K562 (cell line): ENCODE data around the gene IL15. TPM values are rescaled to one million over a fixed set of nuclear protein-coding genes. Genes with fewer than 3 reads are reported as not detected.

Source experiments
- ATAC-seq: fragments of 200-7000 bp; cut with Tn5 transposase; 3 replicates; pipeline ENCODE4 v1.9.1; 2020; ENCODE audit warnings: moderate library complexity
- BruUV-seq: library from RNA; stranded (reverse); fragments of 400-500 nt; replicated peaks from 2 replicates; lab custom pipeline; 2021; lab: Mats Ljungman, UMichigan
- CTCF ChIA-PET: fragments of 300-600 bp; formaldehyde crosslinking; extraction: SDS; loops from one replicate; lab custom pipeline; 2021; ENCODE audit warnings: low intra/inter-chr PET ratio; lab: Yijun Ruan, JAX
- POLR2A ChIA-PET: fragments of 300-600, 350-650 bp; sonication (Branson Sonifier 250); formaldehyde crosslinking; extraction: SDS; loops from one replicate; lab custom pipeline; 2021; ENCODE audit warnings: antibody characterized with exemption, inconsistent platforms; lab: Yijun Ruan, JAX
- DNase-seq, 4 experiments: peaks; one replicate each; pipeline versions ENCODE4 v3.0.0 to v3.0.0-alpha.2; 2011 to 2018; ENCODE audit warnings: low spot score in 3 of 4, mixed read lengths in 3 of 4; ENCODE audit errors: extremely low read depth in 1 of 4
- FAIRE-seq: peaks from 2 replicates; lab custom pipeline; 2011; peaks lifted over from hg19 to GRCh38; lab: Jason Lieb, UNC
- H2AFZ ChIP-seq: 2 replicates; pipeline ENCODE4 v1.6.0; 2011; ENCODE audit warnings: low read depth, low read length, control low read depth, inconsistent platforms
- H3K27ac ChIP-seq: fragments of 200-600 bp; 3 replicates; pipeline ENCODE4 v1.8.0; 2011; ENCODE audit warnings: low read depth, mild to moderate bottlenecking, control low read depth, inconsistent platforms, low read length, moderate library complexity, mixed read lengths; ENCODE audit errors: extremely low read depth
- H3K27me3 ChIP-seq, 2 experiments: fragments of 300-600 bp in 1 of 2; 2 replicates in 1 of 2; 3 replicates in 1 of 2; pipeline versions ENCODE4 v1.6.0 to v1.8.0; 2011; ENCODE audit warnings: inconsistent platforms in 2 of 2, low read length in 2 of 2, mild to moderate bottlenecking in 1 of 2, mixed read lengths in 1 of 2, moderate library complexity in 1 of 2; ENCODE audit not compliant: control insufficient read depth in 2 of 2, insufficient read depth in 2 of 2
- H3K36me3 ChIP-seq: fragments of 300-600 bp; 3 replicates; pipeline ENCODE4 v1.8.0; 2011; ENCODE audit warnings: mild to moderate bottlenecking, low read length, inconsistent platforms; ENCODE audit not compliant: control insufficient read depth, insufficient read depth
- H3K4me1 ChIP-seq, 2 experiments: fragments of 200-600 bp in 1 of 2; replicated peaks in 1 of 2; 2 replicates in 1 of 2; 3 replicates in 1 of 2; pipeline versions ENCODE4 v1.5.1 to v1.8.0; 2011; ENCODE audit warnings: inconsistent platforms in 2 of 2, low read length in 2 of 2, mild to moderate bottlenecking in 1 of 2, mixed read lengths in 1 of 2, moderate library complexity in 1 of 2; ENCODE audit not compliant: control insufficient read depth in 2 of 2, insufficient read depth in 2 of 2
- H3K4me2 ChIP-seq: 2 replicates; pipeline ENCODE4 v1.6.1; 2011; ENCODE audit warnings: low read length, control low read depth, inconsistent platforms, mixed read lengths; ENCODE audit not compliant: insufficient read depth
- H3K4me3 ChIP-seq: fragments of 200-600 bp; sonication (generic), shearing (Covaris generic); 2 replicates; pipeline ENCODE4 v1.5.1; 2016; ENCODE audit warnings: control low read depth, inconsistent platforms
- H3K79me2 ChIP-seq: fragments of 200-600 bp; 3 replicates; pipeline ENCODE4 v1.8.0; 2011; ENCODE audit warnings: low read length, inconsistent platforms; ENCODE audit not compliant: control insufficient read depth, insufficient read depth
- H3K9ac ChIP-seq, 2 experiments: 2 replicates each; pipeline versions ENCODE4 v1.6.0 to v1.6.1; 2011; ENCODE audit warnings: low read depth in 2 of 2, low read length in 2 of 2, control low read depth in 1 of 2, inconsistent platforms in 1 of 2, mild to moderate bottlenecking in 1 of 2, mixed read lengths in 1 of 2; ENCODE audit not compliant: insufficient read depth in 1 of 2
- H3K9me1 ChIP-seq: one replicate; pipeline ENCODE4 v1.6.0; 2011; ENCODE audit warnings: inconsistent platforms, mild to moderate bottlenecking, low read length, moderate library complexity; ENCODE audit not compliant: control insufficient read depth, insufficient read depth
- H3K9me3 ChIP-seq: replicated peaks from 2 replicates; pipeline ENCODE4 v1.5.1; 2011; ENCODE audit warnings: low read depth, low read length, inconsistent platforms; ENCODE audit not compliant: control insufficient read depth, insufficient read depth
- H4K20me1 ChIP-seq: replicated peaks from 2 replicates; pipeline ENCODE4 v1.6.1; 2011; ENCODE audit warnings: low read length, inconsistent platforms, mixed read lengths; ENCODE audit not compliant: control insufficient read depth, insufficient read depth
- BRD9 ChIP-seq: fragments of 450-650 bp; IDR thresholded peaks from 2 replicates; pipeline ENCODE4 v1.6.1; 2018; ENCODE audit warnings: low read depth; ENCODE audit not compliant: partially characterized antibody
- CEBPB ChIP-seq: fragments of 450-650 bp; IDR thresholded peaks from 2 replicates; pipeline ENCODE4 v1.6.1; 2016; ENCODE audit warnings: missing genetic modification characterization, missing compliant biosample characterization
- DNMT1 ChIP-seq: fragments of 450-650 bp; IDR thresholded peaks from 2 replicates; pipeline ENCODE4 v1.6.1; 2016; ENCODE audit warnings: antibody characterized with exemption, mild to moderate bottlenecking
- GABPB2 ChIP-seq: fragments of 250-450 bp; sonication (Bioruptor Pico); conservative IDR thresholded peaks from 2 replicates; pipeline ENCODE4 v1.5.1; 2021; ENCODE audit warnings: mild to moderate bottlenecking
- GTF2A2 ChIP-seq: IDR thresholded peaks from 2 replicates; pipeline ENCODE4 v1.6.1; 2016; ENCODE audit warnings: mild to moderate bottlenecking, missing genetic modification characterization, missing compliant biosample characterization
- NELFE ChIP-seq: IDR thresholded peaks from 2 replicates; pipeline ENCODE4 v1.6.1; 2011; ENCODE audit warnings: mild to moderate bottlenecking; ENCODE audit not compliant: insufficient read depth, insufficient read length
- PRMT5 ChIP-seq: sonication (generic); formaldehyde crosslinking; IDR thresholded peaks from 2 replicates; pipeline ENCODE4 v1.5.0; 2020; ENCODE audit warnings: missing genetic modification reagents
- SAFB ChIP-seq: fragments of 200-400 bp; formaldehyde crosslinking; IDR thresholded peaks from 2 replicates; pipeline ENCODE4 v1.6.1; 2017; ENCODE audit warnings: low read depth, low read length, borderline replicate concordance
- SMAD2 ChIP-seq: fragments of 150-350 bp; IDR thresholded peaks from 2 replicates; pipeline ENCODE4 v1.6.1; 2014; ENCODE audit warnings: low read depth, mild to moderate bottlenecking, low read length
- TBP ChIP-seq: optimal IDR thresholded peaks from 2 replicates; pipeline ENCODE3; 2011; ENCODE audit warnings: low read depth, low read length, improper control_type of control experiment
- TEAD2 ChIP-seq: fragments of 450-650 bp; IDR thresholded peaks from 2 replicates; pipeline ENCODE4 v1.6.1; 2016; ENCODE audit warnings: missing genetic modification characterization, control low read depth, missing compliant biosample characterization
- TOE1 ChIP-seq, 2 experiments: fragments of 450-650 bp in 1 of 2; sonication (generic) in 1 of 2; formaldehyde crosslinking in 1 of 2; IDR thresholded peaks; 2 replicates each; pipeline versions ENCODE4 v1.7.1 to v1.8.0; 2016 to 2022; ENCODE audit warnings: borderline replicate concordance in 2 of 2, mild to moderate bottlenecking in 2 of 2, antibody characterized with exemption in 1 of 2, inconsistent platforms in 1 of 2, low read depth in 1 of 2, missing genetic modification reagents in 1 of 2, moderate library complexity in 1 of 2
- ZBTB1 ChIP-seq: sonication (generic); formaldehyde crosslinking; IDR thresholded peaks from 2 replicates; pipeline ENCODE4 v1.8.1; 2023; ENCODE audit warnings: missing genetic modification reagents, low read depth, mild to moderate bottlenecking, borderline replicate concordance
- ZSCAN29 ChIP-seq: fragments of 450-650 bp; IDR thresholded peaks from 2 replicates; pipeline ENCODE4 v1.6.1; 2017
- WGBS: fragments of 100-300 bp; shearing (Covaris generic); methylation state at CpG from one replicate; pipeline ENCODE4 v1.1.6; 2016; ENCODE audit warnings: low coverage, mixed read lengths; ENCODE audit not compliant: insufficient coverage; ENCODE audit errors: missing lambda C conversion rate; 5-methylcytosine and 5-hydroxymethylcytosine counted together
- in situ Hi-C: fragments of 300-500 bp; cut with MboI; formaldehyde crosslinking; loops from 4 replicates; pipeline ENCODE4 v1.15.0; 2018; ENCODE audit warnings: inconsistent platforms, mixed read lengths
- intact Hi-C: fragments of 100-400 bp; cut with micrococcal nuclease; formaldehyde crosslinking; loops from 2 replicates; pipeline ENCODE4 v1.14.2; 2022
- polyA plus RNA-seq, 8 experiments: library from polyadenylated mRNA; depleted of rRNA in 4 of 8; stranded (reverse) in 5 of 8; unstranded in 3 of 8; fragments of >200 nt; fragmentation: Nextera tagmentation in 2 of 8; fragmentation: Illumina TruSeq in 1 of 8; extraction: Ambion mirVana in 2 of 8; extraction: Trizol in 1 of 8; gene quantifications; 2 replicates each; pipeline versions ENCODE4 v1.2.1 to v1.2.3, GENCODE V29; 2011 to 2014; ENCODE audit warnings: inconsistent platforms in 1 of 8, missing spikeins in 1 of 8
- total RNA-seq, 7 experiments: library from RNA; depleted of rRNA in 6 of 7; stranded (reverse); fragments of >200 nt in 6 of 7; fragmentation: Illumina TruSeq in 2 of 7; extraction: Trizol in 2 of 7; gene quantifications; 2 replicates each; pipeline versions ENCODE4 v1.2.1 to v1.2.3, GENCODE V29; 2011 to 2021; ENCODE audit warnings: low replicate concordance in 1 of 7
- TF ChIP-seq, protein P1 (sequence below): fragments of 450-650 bp; IDR thresholded peaks from 2 replicates; pipeline ENCODE4 v1.7.0; 2016; ENCODE audit warnings: borderline replicate concordance

The IL15 gene
- total and polyA plus RNA-seq, 9 of the 15 experiments (the other 6 are each of a cell fraction or from before 2014, with no cell fraction given) = 0.13 to 0.50 (median 0.34) TPM

DNA sequence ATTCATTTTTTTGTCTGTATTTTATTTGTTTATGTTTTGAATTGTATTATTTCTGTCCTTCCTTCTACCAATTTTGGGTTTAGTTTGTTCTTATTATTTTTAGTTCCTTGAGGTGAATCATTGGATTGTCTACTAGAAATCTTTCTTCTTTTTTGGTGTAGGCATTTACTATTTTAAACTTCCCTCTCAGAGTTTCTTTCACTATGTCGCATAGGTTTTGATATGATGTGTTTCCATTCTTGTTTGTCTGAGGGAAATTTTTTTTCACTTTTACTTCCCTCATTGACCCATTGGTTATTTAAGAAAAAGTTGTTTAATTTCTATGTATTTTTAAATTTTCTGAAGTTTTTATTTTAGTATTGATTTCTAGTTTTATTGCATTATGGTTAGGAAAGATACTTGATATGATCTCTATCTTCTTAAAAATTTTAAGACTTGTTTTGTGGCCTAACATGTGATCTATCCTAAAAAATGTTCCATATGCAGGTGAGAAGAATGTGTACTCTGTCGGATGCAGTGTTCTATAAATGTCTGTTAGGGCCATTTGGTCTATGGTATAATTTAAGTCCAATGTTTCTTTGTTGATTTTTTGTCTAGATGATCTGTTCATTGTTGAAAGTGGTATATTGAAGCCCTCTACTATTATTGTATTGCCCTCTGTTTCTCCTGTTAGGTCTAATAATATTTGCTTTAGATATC, 68.8 kb downstream of the IL15 start:
- Histone ChIP-seq H3K79me2 (no peaks in the 10 kb centered on the region), H3K4me1 (no peaks in the 10 kb centered on the region), H3K36me3 (no peaks in the 10 kb centered on the region), H2AFZ (no peak overlapping the region), H3K4me3 (no peak overlapping the region), H3K9me3 (no peaks in the 10 kb centered on the region), H4K20me1 (no peaks in the 10 kb centered on the region), H3K9ac (no peak overlapping the region), H3K4me2 (no peak overlapping the region), H3K27me3 (no peaks in the 10 kb centered on the region), H3K27ac (no peak overlapping the region), H3K9me1 (no peaks in the 10 kb centered on the region)
- FAIRE-seq = no peak
- in situ Hi-C loops = no loop called here
- ChIA-PET CTCF (no interaction called here), POLR2A (no interaction called here)
- TF ChIP-seq CEBPB (tag) (no peak), NELFE (no peak), ZSCAN29 (no peak)
- BruUV-seq = no TSS peak
- DNase-seq = no peak
- intact Hi-C loops = no loop called here
- ATAC-seq = no peak
- 3% methylated on average over 2 of the region's 2 CpGs for WGBS

GRCh38 chr4:141705747-141706377, 69.5 kb downstream of the IL15 start:
- no peaks in the 10 kb centered on the region for H3K27me3 ChIP-seq
- no peak overlapping the region for H3K27ac ChIP-seq
- intact Hi-C loops = no loop called here
- DNase-seq (no peak), ATAC-seq (no peak), FAIRE-seq (no peak)
- no peak overlapping the region for H3K9ac ChIP-seq
- BruUV-seq = no TSS peak
- WGBS = 0% methylated on average over 1 of the region's 1 CpG
- no peaks in the 10 kb centered on the region for H3K9me3 ChIP-seq
- no peak overlapping the region for H3K4me2 ChIP-seq
- ChIA-PET CTCF (no interaction called here), POLR2A (no interaction called here)
- H4K20me1 ChIP-seq = no peaks in the 10 kb centered on the region
- no peaks in the 10 kb centered on the region for H3K4me1 ChIP-seq
- H3K79me2 ChIP-seq = no peaks in the 10 kb centered on the region
- in situ Hi-C loops = no loop called here
- no peak overlapping the region for H3K4me3 ChIP-seq
- no peak overlapping the region for H2AFZ ChIP-seq
- no peaks in the 10 kb centered on the region for H3K36me3 ChIP-seq
- H3K9me1 ChIP-seq = no peaks in the 10 kb centered on the region
- TF ChIP-seq PRMT5 (CRISPR knock-in tag) (no peak), GABPB2 (CRISPR knock-in tag) (no peak), DNMT1 (no peak), TBP (no peak), TEAD2 (tag) (no peak), TOE1 (IDR thresholded peaks at IDR 0.05; ENCODE audit: borderline replicate concordance) (no peak), TOE1 (CRISPR knock-in tag; IDR thresholded peaks at IDR 0.05; ENCODE audit: borderline replicate concordance, low read depth) (no peak), ZBTB1 (no peak), SMAD2 (no peak), GTF2A2 (no peak), SAFB (no peak), BRD9 (no peak)
- TF ChIP-seq, protein P1, sequence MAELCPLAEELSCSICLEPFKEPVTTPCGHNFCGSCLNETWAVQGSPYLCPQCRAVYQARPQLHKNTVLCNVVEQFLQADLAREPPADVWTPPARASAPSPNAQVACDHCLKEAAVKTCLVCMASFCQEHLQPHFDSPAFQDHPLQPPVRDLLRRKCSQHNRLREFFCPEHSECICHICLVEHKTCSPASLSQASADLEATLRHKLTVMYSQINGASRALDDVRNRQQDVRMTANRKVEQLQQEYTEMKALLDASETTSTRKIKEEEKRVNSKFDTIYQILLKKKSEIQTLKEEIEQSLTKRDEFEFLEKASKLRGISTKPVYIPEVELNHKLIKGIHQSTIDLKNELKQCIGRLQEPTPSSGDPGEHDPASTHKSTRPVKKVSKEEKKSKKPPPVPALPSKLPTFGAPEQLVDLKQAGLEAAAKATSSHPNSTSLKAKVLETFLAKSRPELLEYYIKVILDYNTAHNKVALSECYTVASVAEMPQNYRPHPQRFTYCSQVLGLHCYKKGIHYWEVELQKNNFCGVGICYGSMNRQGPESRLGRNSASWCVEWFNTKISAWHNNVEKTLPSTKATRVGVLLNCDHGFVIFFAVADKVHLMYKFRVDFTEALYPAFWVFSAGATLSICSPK = no peak
